OCI-M1 (cell line): Measurements from ENCODE around the gene FANCC.
A peak's percentile ranks its signal among the peaks of the same experiment; 100 is the strongest.
"Not testable (repeated sequence)": the region's sequence is repeated elsewhere in the genome, so short reads cannot be mapped to it uniquely, and the experiment has no call there.

Experiments
- DNase-seq: peaks from one replicate; lab custom pipeline; 2025; lab: John Stamatoyannopoulos, UW

The FANCC gene

GRCh38 chr9:95280745-95281144 is 36.8 kb downstream of the FANCC start:
- DNase-seq, result no peak

- DNase-seq, result no peak
Measured at GRCh38 chr9:95277509-95277908, 40.0 kb downstream of the FANCC start.

- DNase-seq, result no peak
Measured at GRCh38 chr9:95276395-95276954, 41.0 kb downstream of the FANCC start.

GRCh38 chr9:95274160-95274559 is 43.3 kb downstream of the FANCC start:
- DNase-seq, result not testable (repeated sequence)

GRCh38 chr9:95273369-95274022 is 44.0 kb downstream of the FANCC start:
- peak; percentile 53 for DNase-seq

- DNase-seq, result no peak
Measured at GRCh38 chr9:95272830-95273229, 44.7 kb downstream of the FANCC start.

GRCh38 chr9:95270790-95271189 is 46.7 kb downstream of the FANCC start:
- no peak for DNase-seq

- not testable (repeated sequence) for DNase-seq
Measured at GRCh38 chr9:95269803-95270773, 47.4 kb downstream of the FANCC start.

GRCh38 chr9:95268681-95269080 is 48.8 kb downstream of the FANCC start:
- DNase-seq, result peak; percentile 27

- no peak for DNase-seq
Measured at GRCh38 chr9:95266649-95267048, 50.9 kb downstream of the FANCC start.

- no peak for DNase-seq
Measured at GRCh38 chr9:95265960-95266359, 51.5 kb downstream of the FANCC start.

GRCh38 chr9:95264954-95265615 is 52.4 kb downstream of the FANCC start:
- peak; percentile 43 for DNase-seq

GRCh38 chr9:95261890-95262289 is 55.6 kb downstream of the FANCC start:
- DNase-seq, result peak; percentile 50

GRCh38 chr9:95250462-95251221 is 66.9 kb downstream of the FANCC start:
- no peak for DNase-seq

- no peak for DNase-seq
Measured at GRCh38 chr9:95249986-95250385, 67.5 kb downstream of the FANCC start.

- DNase-seq, result no peak
Measured at GRCh38 chr9:95246547-95246946, 71.0 kb downstream of the FANCC start.

GRCh38 chr9:95242613-95243012 is 74.9 kb downstream of the FANCC start:
- DNase-seq, result no peak

- DNase-seq, result no peak
Measured at GRCh38 chr9:95239071-95239470, 78.4 kb downstream of the FANCC start.

- DNase-seq, result no peak
Measured at GRCh38 chr9:95237336-95237735, 80.2 kb downstream of the FANCC start.

- no peak for DNase-seq
Measured at GRCh38 chr9:95230046-95230445, 87.5 kb downstream of the FANCC start.

- DNase-seq, result peak; percentile 36
Measured at GRCh38 chr9:95229230-95229915, 88.1 kb downstream of the FANCC start.
